HG02623 (cell line): Measurements from ENCODE around the gene LRBA.

Experiments
- ATAC-seq: cut with Tn5 transposase; IDR thresholded peaks from one replicate; pipeline ENCODE4 v1.9.1; 2021; ENCODE audit warnings: moderate library complexity; ENCODE audit not compliant: unreplicated experiment

Gene LRBA

GRCh38 chr4:150256841-150257730 is 758.0 kb downstream of the LRBA start:
- no peak for ATAC-seq

GRCh38 chr4:150256225-150256620 is 758.9 kb downstream of the LRBA start:
- no peak for ATAC-seq

GRCh38 chr4:150255610-150256224 is 759.4 kb downstream of the LRBA start:
- no peak for ATAC-seq

- no peak for ATAC-seq
These were observed 761.0 kb downstream of the LRBA start for GRCh38 chr4:150253965-150254630.

- no peak for ATAC-seq
These were observed 761.7 kb downstream of the LRBA start for GRCh38 chr4:150253416-150253815.

- no peak for ATAC-seq
These were observed 762.3 kb downstream of the LRBA start for GRCh38 chr4:150252741-150253140.

- ATAC-seq, result no peak
These were observed 762.8 kb downstream of the LRBA start for GRCh38 chr4:150252306-150252705.

GRCh38 chr4:150251752-150252190 is 763.3 kb downstream of the LRBA start:
- no peak for ATAC-seq

- ATAC-seq, result no peak
These were observed 764.0 kb downstream of the LRBA start for GRCh38 chr4:150250998-150251651.

- no peak for ATAC-seq
These were observed 764.6 kb downstream of the LRBA start for GRCh38 chr4:150250293-150250997.

GRCh38 chr4:150248181-150248580 is 766.9 kb downstream of the LRBA start:
- no peak for ATAC-seq

- ATAC-seq, result no peak
These were observed 767.9 kb downstream of the LRBA start for GRCh38 chr4:150247184-150247583.

- ATAC-seq, result no peak
These were observed 770.5 kb downstream of the LRBA start for GRCh38 chr4:150244600-150244999.

GRCh38 chr4:150243932-150244331 is 771.2 kb downstream of the LRBA start:
- no peak for ATAC-seq

GRCh38 chr4:150242820-150243458 is 772.1 kb downstream of the LRBA start:
- no peak for ATAC-seq

GRCh38 chr4:150240011-150240410 is 775.1 kb downstream of the LRBA start:
- no peak for ATAC-seq

- no peak for ATAC-seq
These were observed 776.5 kb downstream of the LRBA start for GRCh38 chr4:150238591-150238990.

GRCh38 chr4:150237110-150237872 is 777.8 kb downstream of the LRBA start:
- ATAC-seq, result no peak

GRCh38 chr4:150236626-150237025 is 778.5 kb downstream of the LRBA start:
- ATAC-seq, result no peak
